GM19324 (cell line): ENCODE measurements around the gene NR1H2.
A peak's percentile ranks its signal among the peaks of the same experiment; 100 is the strongest.
"Not testable (repeated sequence)": the region's sequence is repeated elsewhere in the genome, so short reads cannot be mapped to it uniquely, and the experiment has no call there.

ENCODE experiments used
- ATAC-seq: cut with Tn5 transposase; IDR thresholded peaks from one replicate; pipeline ENCODE4 v1.9.1; 2021; ENCODE audit warnings: mild to moderate bottlenecking, moderate library complexity; ENCODE audit not compliant: unreplicated experiment, low FRiP score

Gene NR1H2

GRCh38 chr19:50376166-50377050 is at the start of gene NR1H2:
Gene NR1H2, plus strand, starts transcription at chr19:50376457. Its CDS starts 1,149 bp downstream, at chr19:50377606.
- ATAC-seq, result peak; percentile 85

DNA sequence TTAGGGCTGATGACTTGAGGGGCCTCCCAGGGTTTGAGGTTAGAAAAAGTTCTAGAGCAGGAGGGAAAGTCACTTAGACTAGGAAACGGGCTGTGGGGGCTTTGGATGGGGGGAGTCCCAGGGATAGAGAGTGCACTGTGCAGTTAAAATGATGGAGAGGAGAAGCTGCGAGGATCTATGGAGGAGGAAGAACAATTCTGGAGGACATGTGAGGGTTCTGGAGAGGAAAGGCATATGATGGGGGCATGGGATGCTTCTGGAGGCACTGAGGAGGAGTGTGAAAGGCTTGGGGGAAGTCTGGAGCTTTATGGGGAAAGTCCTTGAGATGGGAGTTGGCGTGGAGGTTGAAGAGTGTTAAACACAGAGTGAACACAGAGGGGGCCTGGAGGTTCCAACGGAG is 49.2 kb upstream of the NR1H2 start:
- no peak for ATAC-seq

- no peak for ATAC-seq
Observed at GRCh38 chr19:50327461-50328223, 48.6 kb upstream of the NR1H2 start.

- peak; percentile 1 for ATAC-seq
Observed at GRCh38 chr19:50328224-50328872, 47.9 kb upstream of the NR1H2 start.

- peak; percentile 15 for ATAC-seq
Observed at GRCh38 chr19:50328873-50329145, 47.4 kb upstream of the NR1H2 start.

- ATAC-seq, result peak; percentile 32
Observed at GRCh38 chr19:50329146-50329925, 46.9 kb upstream of the NR1H2 start, which contains the start of gene KCNC3. Gene KCNC3, minus strand, starts transcription at chr19:50329377. Its CDS starts 295 bp downstream, at chr19:50329082.

DNA sequence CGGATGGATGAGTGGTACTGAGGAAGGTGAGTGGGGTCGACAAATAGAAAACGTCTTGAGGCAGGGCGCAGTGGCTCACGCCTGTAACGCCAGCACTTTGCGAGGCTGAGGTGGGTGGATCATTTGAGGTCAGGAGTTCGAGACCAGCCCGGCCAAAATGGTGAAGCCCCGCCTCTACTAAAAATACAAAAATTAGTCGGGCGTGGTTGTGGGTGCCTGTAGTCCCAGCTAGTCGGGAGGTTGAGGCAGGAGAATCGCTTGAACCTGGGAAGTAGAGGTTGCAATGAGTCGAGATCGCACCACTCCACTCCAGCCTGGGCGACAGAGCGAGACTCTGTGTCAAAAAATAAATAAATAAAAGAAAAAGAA is 46.3 kb upstream of the NR1H2 start:
- ATAC-seq, result not testable (repeated sequence)

GRCh38 chr19:50330365-50331078 is 45.7 kb upstream of the NR1H2 start:
- ATAC-seq, result no peak

GRCh38 chr19:50331221-50331993 is 44.9 kb upstream of the NR1H2 start:
- no peak for ATAC-seq

DNA sequence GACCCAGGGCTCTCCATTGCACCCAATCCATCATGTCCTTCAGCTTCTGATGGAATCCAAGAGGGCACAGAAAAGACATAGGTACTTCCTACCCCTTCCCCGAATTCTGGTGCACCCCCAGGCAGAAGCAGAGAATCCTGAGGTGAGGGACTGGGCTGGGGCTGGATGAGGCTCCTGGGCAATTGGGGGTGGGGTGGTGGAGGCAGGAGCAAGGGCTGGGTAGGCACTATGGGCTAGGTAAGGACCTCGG is 44.3 kb upstream of the NR1H2 start:
- no peak for ATAC-seq

- ATAC-seq, result no peak
Observed at GRCh38 chr19:50332244-50333038, 43.8 kb upstream of the NR1H2 start.

- ATAC-seq, result peak; percentile 55
Observed at GRCh38 chr19:50333235-50333736, 43.0 kb upstream of the NR1H2 start.

GRCh38 chr19:50333737-50334617 is 42.3 kb upstream of the NR1H2 start:
- ATAC-seq, result peak; percentile 42

- ATAC-seq, result no peak
Observed at GRCh38 chr19:50334741-50335421, 41.4 kb upstream of the NR1H2 start.

- not testable (repeated sequence) for ATAC-seq
Observed at GRCh38 chr19:50337031-50337430, 39.2 kb upstream of the NR1H2 start.

GRCh38 chr19:50340331-50340730 is 35.9 kb upstream of the NR1H2 start:
- no peak for ATAC-seq

GRCh38 chr19:50341091-50341564 is 35.1 kb upstream of the NR1H2 start:
- ATAC-seq, result no peak
